Activated effector memory CD4-positive, alpha-beta T cell treated with Interleukin-2 at 50 U/mL for 16 hours (primary cell): ENCODE measurements around the gene SRGAP1.
"Not testable (repeated sequence)": the region's sequence is repeated elsewhere in the genome, so short reads cannot be mapped to it uniquely, and the experiment has no call there.

Experiments used
- DNase-seq: peaks from one replicate; pipeline ENCODE4 v3.0.0-alpha.2; 2020

Gene SRGAP1

DNA sequence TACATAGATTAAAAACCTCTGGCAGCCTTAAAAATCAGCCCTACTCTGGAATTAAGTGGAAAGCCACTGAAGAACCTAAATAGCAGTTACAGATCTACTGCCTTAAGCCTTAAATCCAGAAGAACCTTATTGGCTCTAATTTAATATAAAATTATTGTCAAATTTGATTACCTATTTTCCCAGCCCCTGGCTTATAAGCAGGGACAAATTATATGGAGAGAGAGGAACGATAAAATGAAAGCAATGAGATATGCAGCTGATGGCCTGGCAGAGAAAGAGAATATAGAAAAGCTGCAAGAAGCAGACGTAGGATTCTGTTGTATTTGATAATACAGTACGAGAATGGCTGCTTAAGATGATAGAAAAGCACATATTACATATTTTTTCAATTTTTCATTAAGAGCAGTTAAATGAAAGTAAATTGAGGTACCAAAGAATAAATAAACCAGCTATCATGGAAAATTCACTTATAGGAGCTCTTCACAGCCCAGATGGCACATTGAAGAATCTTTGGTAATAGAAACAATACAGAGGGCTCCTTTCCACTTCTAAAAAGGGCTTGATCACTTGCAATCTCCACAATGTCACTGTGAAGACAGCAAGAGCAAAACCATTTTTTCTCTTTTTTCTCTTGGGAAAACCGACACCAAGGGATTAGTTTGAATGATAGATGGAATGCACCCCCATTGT, 248.2 kb downstream of the SRGAP1 start:
- DNase-seq, result no peak

DNA sequence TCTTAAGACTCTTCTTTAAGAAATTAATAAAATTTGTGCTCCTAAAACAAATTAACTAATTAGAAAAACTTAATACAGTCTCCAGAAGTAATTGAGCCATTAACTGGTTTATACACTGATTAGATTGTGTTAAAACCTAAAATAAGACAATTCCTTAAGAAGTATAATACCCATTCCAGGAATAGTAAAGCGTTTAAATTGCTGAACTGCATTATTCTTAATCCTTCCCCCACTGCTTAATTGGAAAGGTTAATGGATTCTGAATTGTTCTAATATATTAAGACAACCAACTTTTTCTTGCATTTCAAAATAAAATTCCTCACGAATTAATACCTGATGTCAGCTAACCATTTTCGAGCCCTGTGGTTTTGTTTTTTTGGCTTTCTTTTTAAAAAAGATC, 249.2 kb downstream of the SRGAP1 start:
- DNase-seq, result no peak

DNA sequence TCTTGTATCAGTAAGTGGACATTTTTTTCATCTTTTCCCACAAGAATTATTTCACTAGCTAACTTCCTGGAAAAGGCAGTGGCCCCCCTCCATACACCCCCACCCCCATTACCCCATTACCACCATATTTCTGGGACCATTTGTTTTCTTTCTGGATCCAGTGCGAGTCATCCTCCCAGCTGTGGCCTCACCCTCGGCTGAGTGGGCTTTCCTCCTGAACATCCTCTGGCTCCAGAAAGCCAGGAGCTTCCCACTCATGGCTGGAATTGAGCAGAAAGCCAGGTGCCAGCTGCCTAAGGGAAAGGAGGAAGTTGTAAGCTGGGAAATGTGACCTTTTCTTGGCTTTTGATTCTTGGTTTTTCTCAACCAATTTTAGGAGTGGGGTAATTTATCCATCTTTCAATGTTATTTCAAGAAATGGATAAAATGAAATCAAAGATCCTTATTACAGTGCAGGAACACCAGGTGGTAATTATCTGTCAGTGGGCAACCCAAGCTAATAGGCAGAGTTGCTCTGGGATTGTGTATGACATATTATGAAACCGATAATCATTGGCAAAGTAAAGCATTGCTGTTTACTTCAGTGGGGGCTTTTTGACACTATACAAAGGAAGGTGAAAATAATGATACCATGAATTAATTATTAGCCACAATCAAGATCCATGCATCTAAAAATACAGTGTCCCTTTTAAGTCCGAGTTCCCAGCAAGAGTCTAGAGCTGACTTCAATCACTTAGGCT, 253.0 kb downstream of the SRGAP1 start:
- DNase-seq, result no peak

DNA sequence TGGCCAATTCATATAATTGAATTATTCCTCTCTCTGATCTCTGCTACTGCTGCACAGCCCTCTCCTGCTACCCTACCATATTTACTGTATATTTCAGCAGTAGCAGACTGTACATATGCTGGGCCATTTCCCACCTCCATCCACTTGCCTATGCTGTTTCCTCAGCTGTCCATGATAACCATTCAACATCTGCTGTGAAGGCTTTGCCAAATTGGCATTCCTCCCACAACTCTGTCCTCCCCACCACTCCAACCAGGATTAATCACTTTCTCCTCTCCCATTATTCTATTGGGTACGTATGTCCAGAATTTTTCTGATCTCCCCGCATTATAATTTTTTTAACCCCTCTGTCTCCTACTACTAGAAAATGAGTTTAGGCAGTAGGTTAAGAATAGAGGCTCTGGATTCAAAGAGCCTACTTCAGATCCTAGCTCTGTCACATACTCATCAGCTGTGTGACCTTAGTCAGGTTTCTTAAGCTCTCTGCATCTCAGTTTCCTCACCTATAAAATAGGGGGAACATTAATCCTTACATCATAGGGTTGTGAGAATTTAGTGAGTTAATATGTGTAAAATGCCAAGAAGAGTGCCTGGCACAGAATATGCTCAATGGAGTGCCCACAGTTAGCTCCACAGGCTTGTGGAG, 254.3 kb downstream of the SRGAP1 start:
- DNase-seq, result no peak

DNA sequence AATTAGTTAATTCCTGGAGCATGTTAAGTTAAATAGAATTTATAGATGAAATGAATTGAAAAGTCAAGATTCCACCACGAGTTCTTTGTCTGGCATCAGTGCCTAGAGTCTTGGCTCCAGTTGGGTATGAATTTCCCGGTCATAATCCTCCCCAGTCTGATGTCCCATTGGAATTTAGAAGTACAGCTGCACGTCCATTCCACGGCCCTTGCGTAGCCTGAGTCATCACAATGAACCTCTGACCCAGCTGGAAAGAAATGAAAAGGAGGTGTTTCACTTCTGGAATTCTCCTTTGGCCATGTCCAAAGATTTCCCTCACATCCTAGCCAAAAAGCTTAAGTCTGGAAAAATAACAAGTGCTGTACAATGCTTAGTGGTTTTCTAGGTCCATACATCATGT, 254.9 kb downstream of the SRGAP1 start:
- no peak for DNase-seq

DNA sequence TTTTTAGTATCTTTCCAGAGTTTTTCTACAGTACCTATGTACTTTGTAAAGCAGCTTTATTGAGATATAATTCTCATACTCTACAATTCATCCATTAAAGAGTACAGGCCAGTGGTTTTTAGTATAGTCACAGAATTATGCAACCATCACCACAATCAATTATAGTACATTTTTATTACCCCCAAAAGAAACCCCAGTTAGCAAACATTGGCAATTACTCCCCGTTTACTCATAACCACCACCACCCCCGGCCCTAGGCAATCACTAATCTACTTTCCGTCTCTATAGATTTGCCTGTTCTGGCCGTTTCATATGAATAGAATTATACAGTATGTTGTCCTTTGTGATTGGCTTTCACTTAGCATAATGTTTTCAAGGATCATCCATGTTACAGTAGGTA, 257.8 kb downstream of the SRGAP1 start:
- DNase-seq, result no peak

DNA sequence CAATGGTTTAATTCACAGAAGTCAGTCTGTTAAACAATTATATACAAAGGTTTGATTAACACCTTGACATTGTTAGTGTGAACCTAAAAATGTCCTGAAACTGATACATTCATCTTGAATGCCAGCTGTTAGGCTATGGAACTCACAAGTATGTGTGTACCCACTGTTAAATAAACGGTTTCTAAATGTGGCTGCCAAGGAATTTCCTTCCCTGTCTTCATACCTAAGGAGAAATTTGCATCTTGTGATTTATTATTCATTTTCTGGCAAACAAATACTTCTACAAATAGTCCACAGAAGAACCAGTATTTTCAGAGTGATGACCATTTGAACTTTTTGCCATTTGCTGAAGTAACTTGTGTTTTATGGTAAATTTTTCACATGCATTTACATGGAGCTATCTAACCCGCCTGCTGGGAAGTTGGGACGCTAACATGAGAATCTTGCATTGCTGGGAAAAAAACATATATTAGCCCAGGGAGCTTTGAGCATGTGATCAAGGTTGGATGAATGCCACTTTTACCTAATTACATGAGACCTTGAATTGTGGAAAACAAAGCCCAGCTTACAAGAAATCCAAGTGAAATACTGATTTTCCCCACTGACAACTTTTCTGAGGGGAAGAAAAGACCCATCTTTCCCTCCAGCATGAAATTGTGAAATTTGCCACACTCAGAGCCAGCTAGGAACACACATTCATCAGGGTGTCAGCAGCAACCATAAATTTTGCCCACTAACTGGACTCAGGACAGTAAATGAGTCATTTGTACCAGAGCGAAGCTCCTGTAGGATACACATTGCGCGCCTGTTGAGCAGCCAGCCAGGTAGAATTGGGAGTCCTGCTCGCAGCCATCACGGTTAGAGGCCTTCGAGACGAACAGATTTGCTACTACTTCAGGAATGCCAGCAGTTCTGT, 259.6 kb downstream of the SRGAP1 start:
- DNase-seq, result no peak

DNA sequence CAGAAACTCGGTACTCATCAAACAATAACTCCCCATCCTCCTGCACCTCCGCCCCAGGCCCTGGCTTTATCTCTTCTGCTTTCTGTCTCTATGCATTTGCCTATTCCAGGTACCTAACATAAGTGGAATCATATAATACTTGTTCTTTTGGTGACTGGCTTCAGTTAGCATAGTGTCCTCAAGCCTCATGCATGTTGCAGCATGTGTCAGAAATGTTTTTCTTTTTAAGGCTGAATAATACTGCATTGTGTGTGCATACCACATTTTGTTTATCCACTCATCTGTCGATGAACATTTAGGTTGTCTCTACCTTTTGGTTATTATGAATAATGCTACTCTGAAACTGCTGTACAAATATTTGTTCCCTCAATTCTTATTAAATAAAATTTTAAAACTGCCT, 260.5 kb downstream of the SRGAP1 start:
- no peak for DNase-seq

DNA sequence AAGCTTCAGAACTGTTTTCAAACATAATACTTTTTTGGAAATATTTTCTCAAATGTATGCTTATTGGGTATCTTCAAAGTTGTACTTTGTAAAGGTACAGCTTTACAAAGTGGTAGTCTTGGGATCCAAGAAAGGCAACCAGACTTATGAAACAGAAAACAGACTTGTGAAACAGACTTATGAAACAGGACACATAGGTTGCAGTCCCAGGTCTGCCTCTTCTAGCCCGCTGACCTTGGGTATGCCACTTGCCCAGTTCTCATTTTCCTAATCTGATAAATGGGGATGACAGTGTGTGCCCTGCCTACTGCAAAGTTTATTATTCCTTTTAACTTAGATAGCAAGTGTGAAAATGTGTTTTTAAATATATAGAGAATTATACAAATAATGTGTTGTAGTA, 263.3 kb downstream of the SRGAP1 start:
- DNase-seq, result no peak

DNA sequence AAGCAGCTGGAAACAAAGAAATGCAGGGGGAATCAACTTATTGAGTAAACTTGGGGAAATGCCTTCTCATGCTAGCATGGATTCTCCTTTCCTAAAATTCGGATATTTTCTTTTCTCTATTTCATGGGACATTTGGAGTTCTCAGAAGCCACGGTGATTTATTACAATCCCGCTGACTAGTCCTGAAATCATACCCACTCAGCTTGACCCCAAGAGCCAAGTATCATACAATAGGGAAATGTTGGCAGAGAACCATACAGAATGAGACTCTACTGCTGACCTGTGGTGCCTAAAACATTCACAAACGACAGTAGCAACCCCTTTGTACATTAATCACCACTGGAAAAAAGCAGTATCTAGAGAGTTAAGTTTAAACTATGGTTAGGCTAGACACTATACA, 265.2 kb downstream of the SRGAP1 start:
- no peak for DNase-seq

DNA sequence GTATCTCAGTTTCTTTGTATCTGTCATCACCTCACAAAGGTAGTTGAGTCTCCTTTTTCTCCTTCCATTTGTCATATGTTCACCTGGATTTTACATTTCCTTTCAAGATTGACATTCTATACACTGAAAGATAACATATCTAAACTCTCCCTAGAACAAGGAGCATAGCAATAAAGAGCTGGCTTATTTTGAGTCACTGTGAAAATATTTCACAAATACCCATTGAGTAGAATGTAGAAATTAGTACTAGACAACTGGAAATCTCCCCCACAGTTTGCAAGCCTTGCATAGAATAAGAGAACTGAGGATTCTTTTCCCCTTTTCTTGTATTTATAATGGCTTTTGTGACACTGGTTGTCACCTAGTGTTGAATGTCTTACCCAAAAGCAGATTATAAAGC, 266.4 kb downstream of the SRGAP1 start:
- DNase-seq, result no peak

DNA sequence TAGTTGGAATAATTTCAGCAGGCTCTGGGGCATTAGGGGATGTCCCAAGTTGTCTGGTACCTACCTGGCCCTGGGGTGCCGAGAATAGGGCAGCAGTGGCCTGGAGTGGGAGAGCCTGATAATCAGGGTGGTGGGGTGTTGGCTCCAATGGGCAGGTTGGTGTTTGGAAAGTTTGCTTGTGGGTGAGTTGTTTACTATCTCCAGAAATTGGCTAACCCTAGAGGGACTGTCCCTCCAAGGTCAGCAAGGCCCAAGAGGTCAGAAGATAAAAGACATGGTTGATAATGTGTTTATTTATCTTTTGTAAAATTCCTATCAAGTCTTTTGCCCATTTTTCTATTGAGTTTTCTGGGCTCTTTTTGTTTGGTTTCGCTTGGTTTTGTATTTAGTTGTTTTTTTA, 272.5 kb downstream of the SRGAP1 start:
- DNase-seq, result no peak

DNA sequence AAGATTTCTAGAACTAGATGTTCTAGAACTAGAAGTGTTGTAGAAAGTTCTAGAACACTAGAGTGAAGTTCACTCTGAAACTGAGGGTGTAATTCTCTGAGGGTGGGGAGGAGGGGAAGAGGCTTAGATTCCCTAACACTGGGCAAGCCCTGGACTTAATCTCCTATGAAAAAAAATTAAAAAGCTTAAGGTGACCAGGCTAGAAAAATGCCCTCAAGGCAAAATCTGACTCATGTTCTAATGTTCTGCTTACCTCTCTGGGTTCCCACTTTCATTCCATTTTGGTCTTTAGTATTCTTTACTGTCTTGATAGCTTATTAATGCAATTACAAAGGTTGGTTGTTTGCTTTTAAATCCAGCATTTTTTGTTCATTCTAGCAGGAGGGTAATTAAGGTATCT, 276.1 kb downstream of the SRGAP1 start:
- DNase-seq, result no peak

DNA sequence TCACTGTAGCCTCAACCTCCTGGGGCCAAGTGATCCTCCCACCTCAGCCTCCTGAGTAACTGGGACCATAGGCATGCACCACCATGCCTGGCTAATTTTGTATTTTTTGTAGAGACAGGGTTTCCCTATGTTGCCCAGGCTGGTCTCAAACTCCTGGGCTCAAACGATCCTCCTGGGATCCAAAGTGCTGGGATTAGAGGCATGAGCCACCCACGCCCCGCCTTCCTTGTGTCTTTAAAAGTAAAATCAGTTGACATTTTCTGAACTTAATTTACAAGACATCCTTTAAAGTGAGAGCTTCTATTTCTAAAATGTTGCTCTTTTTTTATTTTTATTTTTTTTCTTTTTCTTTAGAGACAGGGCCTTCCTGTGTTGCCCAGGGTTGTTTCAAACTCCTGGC, 276.6 kb downstream of the SRGAP1 start:
- not testable (repeated sequence) for DNase-seq

DNA sequence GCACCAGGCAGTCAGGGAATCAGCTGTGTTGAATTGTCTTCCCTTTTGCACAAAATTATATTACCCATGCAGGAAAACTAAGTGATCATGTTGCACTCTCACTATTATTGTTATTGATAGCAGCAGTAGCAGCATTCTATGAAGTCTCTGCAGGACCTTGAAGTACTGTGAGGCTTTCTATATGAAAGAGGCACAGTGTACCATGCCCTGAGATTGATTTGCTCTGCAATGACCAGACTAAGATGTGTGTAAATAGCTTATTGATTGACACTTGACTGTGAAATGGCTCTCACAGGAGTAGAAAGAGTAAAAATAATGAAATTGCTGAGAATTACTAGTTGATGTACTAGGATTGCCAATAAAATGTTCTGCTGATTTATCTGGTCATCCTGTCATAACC, 277.7 kb downstream of the SRGAP1 start:
- no peak for DNase-seq

DNA sequence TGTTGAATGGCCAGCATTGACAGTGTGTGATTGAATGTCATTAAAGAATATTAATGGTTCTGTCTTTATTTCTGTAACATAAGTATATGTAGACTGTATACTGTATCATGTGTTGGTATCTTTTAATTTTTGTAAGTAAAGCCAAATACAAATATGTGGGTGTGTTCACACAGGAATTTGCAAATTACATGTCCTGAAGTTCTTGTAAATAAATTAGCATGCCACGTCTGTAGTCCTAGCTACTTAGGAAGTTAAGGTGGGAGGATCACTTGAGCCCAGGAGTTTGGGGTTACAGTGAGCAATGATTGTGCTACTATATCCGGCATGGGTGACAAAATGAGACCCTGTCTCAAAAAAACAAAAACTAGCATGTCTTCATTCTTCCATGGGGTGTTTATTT, 278.5 kb downstream of the SRGAP1 start:
- DNase-seq, result no peak

DNA sequence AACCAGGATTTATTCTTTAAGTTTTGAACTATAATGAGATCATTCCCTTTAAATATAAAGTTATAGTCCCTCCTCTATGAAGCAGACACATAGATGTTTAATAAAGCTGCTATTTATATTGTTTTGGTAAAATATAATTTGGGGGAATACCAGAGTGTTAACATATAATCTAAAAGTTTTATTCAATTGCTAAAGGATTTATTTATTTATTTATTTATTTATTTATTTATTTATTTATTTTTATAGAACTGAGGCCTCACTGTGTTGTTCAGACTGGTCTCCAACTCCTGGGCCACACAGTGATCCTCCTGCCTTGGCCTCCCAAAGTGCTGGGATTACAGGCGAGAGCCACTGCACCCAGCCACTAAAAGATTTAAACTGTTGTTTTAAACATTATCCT, 278.9 kb downstream of the SRGAP1 start:
- DNase-seq, result no peak

DNA sequence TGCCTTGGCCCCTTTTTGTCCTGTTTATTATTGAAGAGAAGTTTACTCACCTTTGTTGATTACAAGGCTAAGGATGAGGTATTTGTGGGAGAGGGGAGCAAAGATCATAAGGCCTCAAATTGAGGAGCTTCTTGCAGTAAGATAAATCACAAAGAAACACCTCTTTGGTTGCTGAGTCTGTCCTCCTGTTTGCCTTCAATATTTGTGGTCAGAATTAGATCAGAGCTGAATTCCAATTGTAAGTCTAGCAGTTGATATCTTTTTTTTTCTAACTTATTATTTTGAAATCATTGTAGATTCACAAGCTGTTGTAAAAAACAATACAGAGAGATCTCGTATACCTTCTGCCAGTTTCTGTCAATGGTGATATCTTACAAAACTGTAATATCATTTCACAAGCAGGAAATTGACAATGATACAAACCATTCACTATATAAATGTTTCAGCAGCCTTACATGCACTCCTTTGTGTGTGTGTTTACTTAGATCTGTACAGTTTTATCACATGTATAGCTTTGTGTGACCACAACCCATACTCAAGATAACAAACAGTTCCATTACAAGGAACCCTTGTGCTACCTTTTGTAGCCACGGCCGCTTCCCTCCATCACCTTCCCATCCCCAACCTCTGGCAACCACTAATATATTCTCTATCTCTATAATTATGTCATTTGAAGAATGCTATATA, 280.2 kb downstream of the SRGAP1 start:
- DNase-seq, result no peak

DNA sequence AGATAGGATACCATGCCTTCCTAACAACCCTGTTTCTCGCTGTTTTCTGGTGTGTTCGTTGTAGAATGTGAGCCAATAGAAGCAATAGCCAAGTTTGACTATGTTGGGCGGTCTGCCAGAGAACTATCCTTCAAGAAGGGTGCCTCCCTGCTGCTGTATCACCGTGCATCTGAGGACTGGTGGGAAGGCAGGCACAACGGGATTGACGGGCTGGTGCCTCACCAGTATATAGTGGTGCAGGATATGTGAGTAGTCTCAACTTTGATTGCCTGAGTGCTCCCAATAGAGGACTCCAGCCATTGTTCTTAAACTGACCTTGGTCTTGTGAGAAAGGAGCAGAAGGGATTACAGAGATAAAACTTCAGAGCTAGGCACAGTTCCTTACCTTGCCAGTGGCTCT, 281.4 kb downstream of the SRGAP1 start:
- no peak for DNase-seq

DNA sequence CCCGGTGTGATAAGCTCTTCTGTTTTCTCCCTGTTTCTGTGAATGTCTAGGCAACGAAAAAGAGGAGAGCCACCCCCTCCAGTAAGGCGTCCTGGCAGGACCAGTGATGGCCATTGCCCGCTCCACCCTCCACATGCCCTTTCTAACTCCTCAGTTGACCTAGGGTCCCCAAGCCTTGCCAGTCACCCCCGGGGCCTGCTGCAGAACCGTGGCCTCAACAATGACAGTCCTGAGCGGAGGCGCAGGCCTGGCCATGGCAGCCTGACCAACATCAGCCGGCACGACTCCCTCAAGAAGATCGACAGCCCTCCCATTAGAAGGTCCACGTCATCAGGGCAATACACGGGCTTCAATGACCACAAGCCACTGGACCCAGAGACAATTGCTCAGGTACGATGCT, 283.3 kb downstream of the SRGAP1 start:
- DNase-seq, result no peak

DNA sequence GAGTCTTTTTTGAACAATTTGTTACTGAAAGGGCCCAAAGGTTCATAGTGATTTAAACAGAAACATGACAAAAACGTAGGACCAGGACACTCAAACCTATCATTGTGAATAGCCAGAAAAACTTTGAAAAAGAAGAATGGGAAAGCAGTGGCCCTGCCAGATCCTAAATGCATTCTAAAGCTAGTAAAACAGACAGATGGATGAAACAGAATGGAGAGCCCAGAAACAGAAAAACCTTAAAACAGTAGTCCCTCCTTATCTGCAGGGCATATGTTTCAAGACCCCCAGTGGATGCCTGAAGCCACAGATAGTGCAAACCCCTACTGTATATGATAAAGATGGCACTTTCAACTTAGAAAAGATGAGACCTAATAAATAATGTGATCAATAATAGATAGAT, 283.9 kb downstream of the SRGAP1 start:
- DNase-seq, result no peak

DNA sequence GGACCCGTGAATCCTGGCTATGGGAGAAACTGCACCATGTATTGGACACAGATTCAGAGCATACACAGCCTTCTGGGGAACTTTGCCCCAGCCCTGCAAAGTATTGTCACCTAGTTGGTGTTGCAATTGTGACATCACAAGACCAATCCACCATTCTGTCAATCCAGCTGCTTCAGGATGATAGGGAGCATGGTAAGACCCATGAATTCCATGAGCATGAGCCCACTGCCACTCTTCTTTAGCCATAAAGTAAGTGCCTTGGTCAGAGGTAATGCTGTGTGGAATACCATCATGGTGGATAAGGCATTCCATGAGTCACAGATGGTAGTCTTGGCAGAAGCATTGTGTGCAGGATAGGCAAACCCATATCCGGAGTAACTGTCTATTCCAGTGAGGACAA, 286.0 kb downstream of the SRGAP1 start:
- DNase-seq, result not testable (repeated sequence)

DNA sequence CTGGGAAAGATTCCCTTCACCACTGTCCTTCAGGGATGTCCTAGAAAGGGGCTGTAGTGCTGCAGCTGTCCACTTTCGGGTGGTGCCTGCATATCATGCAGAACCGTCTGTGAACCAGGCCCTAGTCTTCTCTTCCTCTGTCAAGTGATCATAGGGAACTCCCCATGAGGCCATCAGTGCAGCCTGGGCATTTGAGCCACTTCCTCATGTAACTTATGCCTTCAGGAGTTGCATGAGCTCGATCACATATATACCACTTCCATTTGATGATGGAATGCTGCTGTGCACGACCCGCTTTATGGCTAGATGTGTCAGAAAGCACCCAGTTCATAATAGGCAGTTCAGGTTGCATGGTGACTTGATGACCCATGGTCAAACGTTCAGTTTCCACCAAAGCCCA, 287.0 kb downstream of the SRGAP1 start:
- DNase-seq, result not testable (repeated sequence)
